Right lobe of liver (tissue), 6 donors: ENCODE results near the gene HS6ST2. TPM values are rescaled to one million over a fixed set of nuclear protein-coding genes. Genes with fewer than 3 reads are reported as not detected.
A peak's percentile ranks its signal among the peaks of the same experiment; 100 is the strongest.

Source experiments
- ATAC-seq, 4 donors: fragments of 200-7000 bp; cut with Tn5 transposase; one replicate each; pipeline ENCODE4 v1.9.1; 2020; ENCODE audit warnings: mild to moderate bottlenecking in 4 of 4, moderate library complexity in 4 of 4
- DNase-seq, 3 donors: peaks; one replicate each; pipeline ENCODE4 v3.0.0-alpha.2; 2020
- H3K27ac ChIP-seq, 3 donors: fragments of 200-600 bp; one replicate each; pipeline ENCODE4 v1.8.0; 2022
- H3K27me3 ChIP-seq, 2 donors: fragments of 200-600 bp; one replicate each; pipeline ENCODE4 v1.8.0; 2022
- H3K36me3 ChIP-seq, 4 donors: fragments of 200-600 bp; sonication (generic) in 1 of 4; one replicate each; pipeline versions ENCODE4 v1.5.1 to v1.8.0; 2017 to 2022; ENCODE audit warnings: control low read depth in 1 of 4
- H3K4me1 ChIP-seq, 4 donors: fragments of 200-600 bp; sonication (generic) in 1 of 4; one replicate each; pipeline versions ENCODE4 v1.5.1 to v1.8.0; 2017 to 2022; ENCODE audit warnings: control low read depth in 1 of 4
- H3K4me3 ChIP-seq, 3 donors: fragments of 200-600 bp; one replicate each; pipeline ENCODE4 v1.8.0; 2022
- H3K9me3 ChIP-seq, 4 donors: fragments of 200-600 bp; sonication (generic) in 1 of 4; one replicate each; pipeline versions ENCODE4 v1.5.1 to v1.8.0; 2017 to 2022; ENCODE audit warnings: control low read depth in 1 of 4
- POLR2A ChIP-seq: fragments of 450-650 bp; IDR thresholded peaks from one replicate; pipeline ENCODE4 v1.6.1; 2017; ENCODE audit warnings: antibody characterized with exemption, mild to moderate bottlenecking
- WGBS: methylation state at CpG from one replicate; pipeline ENCODE4 v1.1.6; 2018; ENCODE audit warnings: low coverage, low lambda C conversion rate; ENCODE audit not compliant: insufficient coverage; ENCODE audit errors: missing lambda C conversion rate; 5-methylcytosine and 5-hydroxymethylcytosine counted together
- intact Hi-C, 2 donors: fragments of 100-400 bp; cut with DNase I; formaldehyde crosslinking; loops; one replicate each; pipeline versions ENCODE4 v1.11.2 to v1.14.1; 2022
- total RNA-seq, 6 experiments: library from RNA; depleted of rRNA in 2 of 6; stranded (reverse); fragments of >200 nt in 2 of 6; fragmentation: NEBNext Ultra II Directional in 3 of 6; extraction: Animal tissue kit (Norgen Biotek cat#: 25700) in 3 of 6; gene quantifications; one replicate each; pipeline versions ENCODE4 v1.1.0 to v1.2.4, GENCODE V29; 2016 to 2023
- TF ChIP-seq, protein P1 (sequence below), 4 donors: fragments of 200-600 bp in 3 of 4; fragments of 450-650 bp in 1 of 4; IDR thresholded peaks; one replicate each; pipeline versions ENCODE4 v1.5.1 to v1.8.0; 2016 to 2022; ENCODE audit warnings: antibody characterized with exemption in 4 of 4, mild to moderate bottlenecking in 2 of 4
- donor health status: DM: no; HTN: yes; CAD: no.
- donor health status: DM: no; HTN: no; CAD: no.
- donor health status: DM: no; HTN: no; CAD: no.
- donor health status: DM: no; HTN: yes; CAD: no.
- donor health status: DM: no; HTN: yes; CAD: no.

HS6ST2 gene
- total RNA-seq, 6 experiments from 2014 or later, result 0.09 TPM; not detected in 5

DNA sequence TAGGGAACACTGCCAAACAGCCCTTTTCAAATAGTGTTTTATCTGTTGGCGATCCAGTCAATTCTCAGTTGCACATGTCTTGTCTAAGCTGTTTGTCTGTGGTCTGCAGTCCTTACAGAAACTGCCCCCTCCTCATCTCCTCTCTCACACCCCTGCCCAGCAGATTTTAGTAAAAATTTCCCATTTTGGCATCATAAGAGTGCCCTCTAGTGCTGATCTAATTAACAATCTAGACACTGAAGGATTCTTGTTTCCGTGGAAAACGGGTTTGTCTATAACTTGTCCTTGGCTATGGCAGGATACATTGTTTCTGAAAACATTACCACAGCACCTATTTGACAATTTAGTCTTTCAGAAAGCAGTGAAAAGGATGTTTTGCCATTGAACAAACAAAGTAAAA lies 242.4 kb downstream of the HS6ST2 start:
- WGBS, result 21% methylated on average over 3 of the region's 3 CpGs
- no peak for DNase-seq
- Histone ChIP-seq H3K27ac (no peak overlapping the region), H3K4me3 (no peak overlapping the region), H3K9me3 (no peaks in the 10 kb centered on the region), H3K36me3 (no peaks in the 10 kb centered on the region), H3K27me3 (no peaks in the 10 kb centered on the region), H3K4me1 (no peaks in the 10 kb centered on the region)
- TF ChIP-seq, protein P1, sequence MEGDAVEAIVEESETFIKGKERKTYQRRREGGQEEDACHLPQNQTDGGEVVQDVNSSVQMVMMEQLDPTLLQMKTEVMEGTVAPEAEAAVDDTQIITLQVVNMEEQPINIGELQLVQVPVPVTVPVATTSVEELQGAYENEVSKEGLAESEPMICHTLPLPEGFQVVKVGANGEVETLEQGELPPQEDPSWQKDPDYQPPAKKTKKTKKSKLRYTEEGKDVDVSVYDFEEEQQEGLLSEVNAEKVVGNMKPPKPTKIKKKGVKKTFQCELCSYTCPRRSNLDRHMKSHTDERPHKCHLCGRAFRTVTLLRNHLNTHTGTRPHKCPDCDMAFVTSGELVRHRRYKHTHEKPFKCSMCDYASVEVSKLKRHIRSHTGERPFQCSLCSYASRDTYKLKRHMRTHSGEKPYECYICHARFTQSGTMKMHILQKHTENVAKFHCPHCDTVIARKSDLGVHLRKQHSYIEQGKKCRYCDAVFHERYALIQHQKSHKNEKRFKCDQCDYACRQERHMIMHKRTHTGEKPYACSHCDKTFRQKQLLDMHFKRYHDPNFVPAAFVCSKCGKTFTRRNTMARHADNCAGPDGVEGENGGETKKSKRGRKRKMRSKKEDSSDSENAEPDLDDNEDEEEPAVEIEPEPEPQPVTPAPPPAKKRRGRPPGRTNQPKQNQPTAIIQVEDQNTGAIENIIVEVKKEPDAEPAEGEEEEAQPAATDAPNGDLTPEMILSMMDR (IDR thresholded peaks at IDR 0.05), result peak in 1 of 4 donors; percentile 32
- TF ChIP-seq POLR2A, result no peak
- no peak for ATAC-seq
- intact Hi-C loops, result no loop called here

DNA sequence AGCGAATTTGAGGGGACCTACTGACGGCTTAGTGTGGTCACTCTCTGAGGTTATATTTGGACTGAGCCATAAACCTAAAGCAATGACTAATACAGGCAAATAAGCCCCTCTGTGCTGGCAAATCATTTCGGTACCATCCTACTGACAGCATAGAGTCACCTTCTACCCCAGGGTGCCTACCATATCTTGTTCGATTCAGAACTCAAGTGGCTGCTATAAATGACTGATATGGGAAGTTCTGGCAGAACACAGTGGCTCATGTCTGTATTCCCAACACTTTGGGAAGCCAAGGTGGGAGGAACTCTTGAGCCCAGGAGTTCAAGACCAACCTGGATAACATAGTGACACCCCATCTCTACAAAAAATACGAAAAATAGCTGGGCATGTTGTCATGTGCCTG lies 243.5 kb downstream of the HS6ST2 start:
- intact Hi-C loops, result no loop called here
- Histone ChIP-seq H3K9me3 (no peaks in the 10 kb centered on the region), H3K27me3 (no peaks in the 10 kb centered on the region), H3K36me3 (no peaks in the 10 kb centered on the region), H3K4me3 (no peak overlapping the region), H3K27ac (no peak overlapping the region), H3K4me1 (no peaks in the 10 kb centered on the region)
- DNase-seq (no peak), ATAC-seq (no peak)
- 34% methylated on average over 3 of the region's 5 CpGs for WGBS
- no peak for TF ChIP-seq POLR2A
- TF ChIP-seq, protein P1 (IDR thresholded peaks at IDR 0.05), result no peak

DNA sequence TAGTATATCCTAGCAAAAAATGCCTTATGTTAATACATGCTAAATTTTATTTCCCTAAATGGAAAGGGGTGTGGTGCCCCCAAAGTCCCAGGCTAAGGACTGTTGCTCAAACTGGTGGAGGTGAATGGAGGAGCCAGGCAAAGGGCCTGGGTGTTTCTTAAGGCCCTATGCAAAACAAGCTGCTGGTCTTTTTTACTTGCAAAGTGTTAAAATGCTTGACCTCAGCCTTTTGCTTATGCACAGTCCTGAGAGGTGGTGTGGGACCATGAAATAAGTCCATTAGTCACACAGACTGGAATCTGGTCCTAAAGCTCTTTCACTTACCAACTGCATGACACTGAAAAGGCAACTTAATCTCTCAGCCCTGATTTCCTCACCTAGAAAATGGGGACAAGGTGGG lies 246.1 kb downstream of the HS6ST2 start:
- H3K27me3 ChIP-seq, result no peaks in the 10 kb centered on the region
- H3K27ac ChIP-seq, result no peak overlapping the region
- H3K4me3 ChIP-seq, result no peak overlapping the region
- ATAC-seq, result no peak
- no peaks in the 10 kb centered on the region for H3K4me1 ChIP-seq
- intact Hi-C loops, result no loop called here
- DNase-seq, result no peak
- no peaks in the 10 kb centered on the region for H3K36me3 ChIP-seq
- TF ChIP-seq, protein P1 (IDR thresholded peaks at IDR 0.05), result no peak
- TF ChIP-seq POLR2A, result no peak
- H3K9me3 ChIP-seq, result no peaks in the 10 kb centered on the region

DNA sequence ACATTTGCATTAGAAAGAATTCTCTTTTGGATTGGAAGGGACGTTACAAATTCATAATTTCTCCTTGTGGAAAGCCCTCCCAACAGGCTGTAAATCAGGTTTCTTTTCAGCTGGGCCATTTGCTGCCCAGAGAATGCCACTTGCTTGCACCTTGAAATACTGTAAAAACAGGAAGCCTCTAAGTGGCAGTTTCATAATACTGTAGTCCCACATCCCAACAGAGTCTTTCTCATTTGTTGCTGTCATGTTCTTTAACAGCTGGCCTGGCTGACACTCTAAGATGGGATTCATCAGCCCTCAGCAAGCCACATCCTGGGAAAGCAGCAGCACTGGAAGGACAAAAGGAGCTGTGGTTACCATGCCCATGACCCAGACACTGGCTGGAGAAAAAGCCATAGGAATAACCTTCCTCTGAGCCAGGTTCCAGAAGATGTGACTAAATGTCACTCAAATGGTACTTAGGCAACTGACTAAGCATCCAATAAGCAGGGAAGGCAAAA lies 247.7 kb downstream of the HS6ST2 start:
- Histone ChIP-seq H3K9me3 (no peaks in the 10 kb centered on the region), H3K27me3 (no peaks in the 10 kb centered on the region), H3K27ac (no peak overlapping the region), H3K4me1 (no peaks in the 10 kb centered on the region), H3K36me3 (no peaks in the 10 kb centered on the region), H3K4me3 (no peak overlapping the region)
- intact Hi-C loops, result no loop called here
- DNase-seq (no peak), ATAC-seq (no peak)
- no peak for TF ChIP-seq POLR2A
- TF ChIP-seq, protein P1 (IDR thresholded peaks at IDR 0.05), result no peak
- 12% methylated on average over 1 of the region's 1 CpG for WGBS

DNA sequence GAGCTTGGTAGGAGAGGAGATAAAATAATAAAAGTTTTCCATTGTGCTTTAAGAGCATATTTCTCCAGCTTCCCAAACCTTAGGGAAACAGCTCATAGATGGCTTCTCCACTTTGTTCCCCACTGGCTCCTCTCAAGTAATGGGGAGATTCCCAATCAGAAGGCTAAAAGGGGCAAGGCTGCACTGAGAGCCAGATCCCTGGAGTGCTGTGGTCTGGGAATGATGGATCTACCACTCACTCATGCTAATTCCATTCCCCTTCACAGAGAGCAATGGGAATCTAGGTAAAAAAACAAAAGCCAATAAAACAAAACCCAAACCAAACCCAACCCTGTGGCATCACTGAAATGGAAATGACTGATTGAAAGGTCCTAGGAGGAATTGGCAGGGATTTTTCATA lies 249.9 kb downstream of the HS6ST2 start:
- no peak for TF ChIP-seq POLR2A
- TF ChIP-seq, protein P1 (IDR thresholded peaks at IDR 0.05), result no peak
- Histone ChIP-seq H3K9me3 (no peaks in the 10 kb centered on the region), H3K4me3 (no peak overlapping the region), H3K27ac (no peak overlapping the region), H3K36me3 (no peaks in the 10 kb centered on the region), H3K27me3 (peaks cover under 1 to 5% of the 10 kb centered on the region in 2 donors), H3K4me1 (no peaks in the 10 kb centered on the region)
- ATAC-seq (no peak), DNase-seq (no peak)
- intact Hi-C loops, result no loop called here
